ENCODE results near the gene CACNA1I.
A peak's percentile ranks its signal among the peaks of the same experiment; 100 is the strongest.

Gene CACNA1I

GRCh38 chr22:39535831-39536449 is 34.6 kb upstream of the CACNA1I start:
- no peak for DNase-seq

- no peak for DNase-seq
Measured at GRCh38 chr22:39536711-39537110, 33.8 kb upstream of the CACNA1I start.

- DNase-seq, result no peak
Measured at GRCh38 chr22:39537975-39538374, 32.6 kb upstream of the CACNA1I start.

GRCh38 chr22:39543095-39543494 is 27.5 kb upstream of the CACNA1I start:
- no peak for DNase-seq

- DNase-seq, result peak; percentile 78
Measured at GRCh38 chr22:39545386-39546365, 24.9 kb upstream of the CACNA1I start.

- no peak for DNase-seq
Measured at GRCh38 chr22:39546889-39547586, 23.5 kb upstream of the CACNA1I start.

- no peak for DNase-seq
Measured at GRCh38 chr22:39547587-39547947, 23.0 kb upstream of the CACNA1I start.

- no peak for DNase-seq
Measured at GRCh38 chr22:39553429-39553828, 17.1 kb upstream of the CACNA1I start.

GRCh38 chr22:39554151-39554550 is 16.4 kb upstream of the CACNA1I start:
- no peak for DNase-seq

- peak; percentile 62 for DNase-seq
Measured at GRCh38 chr22:39556970-39557841, 13.3 kb upstream of the CACNA1I start.

- no peak for DNase-seq
Measured at GRCh38 chr22:39558254-39558727, 12.3 kb upstream of the CACNA1I start.

GRCh38 chr22:39558950-39559349 is 11.6 kb upstream of the CACNA1I start:
- no peak for DNase-seq

- DNase-seq, result no peak
Measured at GRCh38 chr22:39559456-39560105, 11.0 kb upstream of the CACNA1I start.

- DNase-seq, result no peak
Measured at GRCh38 chr22:39560127-39560526, 10.4 kb upstream of the CACNA1I start.

- no peak for DNase-seq
Measured at GRCh38 chr22:39562839-39563489, 7.6 kb upstream of the CACNA1I start.

GRCh38 chr22:39563571-39564428 is 6.8 kb upstream of the CACNA1I start:
- DNase-seq, result no peak

- no peak for DNase-seq
Measured at GRCh38 chr22:39565414-39565944, 5.1 kb upstream of the CACNA1I start.

GRCh38 chr22:39567135-39567946 is 3.2 kb upstream of the CACNA1I start:
- peak; percentile 49 for DNase-seq
